Epithelial cell of esophagus (primary cell): Measurements from ENCODE around the gene ATG5.

Experiments
- DNase-seq: peaks from one replicate; pipeline ENCODE4 v3.0.0; 2010; ENCODE audit warnings: low read depth
- H3K4me3 ChIP-seq: 2 replicates; pipeline ENCODE4 v1.5.1; 2011; ENCODE audit warnings: mild to moderate bottlenecking, low read length, control low read depth
- TF ChIP-seq, protein P1 (sequence below): IDR thresholded peaks from 2 replicates; pipeline ENCODE4 v1.5.1; 2011; ENCODE audit warnings: low read depth, mild to moderate bottlenecking, low read length, control low read depth, inconsistent platforms; ENCODE audit not compliant: insufficient read depth; ENCODE audit errors: missing control alignments

Gene ATG5

DNA sequence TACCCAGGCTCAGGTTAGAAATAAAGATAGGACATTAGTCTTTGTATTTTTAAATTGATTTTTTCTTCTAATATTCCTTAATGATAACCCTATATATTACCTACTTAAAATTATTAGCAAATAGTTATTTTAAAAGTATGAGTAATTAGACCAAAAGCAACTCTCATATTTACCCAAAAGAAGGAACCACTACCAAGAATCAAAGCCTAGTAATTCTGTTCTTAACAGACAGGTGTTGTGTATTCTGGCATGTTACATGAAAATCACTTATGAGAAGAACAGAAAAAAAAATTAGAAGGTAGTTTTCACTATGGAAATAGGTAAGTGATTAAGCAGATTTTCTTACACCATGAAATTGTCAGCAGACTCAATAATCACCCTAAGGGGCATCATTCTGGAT is 105.1 kb downstream of the ATG5 start:
- TF ChIP-seq, protein P1, sequence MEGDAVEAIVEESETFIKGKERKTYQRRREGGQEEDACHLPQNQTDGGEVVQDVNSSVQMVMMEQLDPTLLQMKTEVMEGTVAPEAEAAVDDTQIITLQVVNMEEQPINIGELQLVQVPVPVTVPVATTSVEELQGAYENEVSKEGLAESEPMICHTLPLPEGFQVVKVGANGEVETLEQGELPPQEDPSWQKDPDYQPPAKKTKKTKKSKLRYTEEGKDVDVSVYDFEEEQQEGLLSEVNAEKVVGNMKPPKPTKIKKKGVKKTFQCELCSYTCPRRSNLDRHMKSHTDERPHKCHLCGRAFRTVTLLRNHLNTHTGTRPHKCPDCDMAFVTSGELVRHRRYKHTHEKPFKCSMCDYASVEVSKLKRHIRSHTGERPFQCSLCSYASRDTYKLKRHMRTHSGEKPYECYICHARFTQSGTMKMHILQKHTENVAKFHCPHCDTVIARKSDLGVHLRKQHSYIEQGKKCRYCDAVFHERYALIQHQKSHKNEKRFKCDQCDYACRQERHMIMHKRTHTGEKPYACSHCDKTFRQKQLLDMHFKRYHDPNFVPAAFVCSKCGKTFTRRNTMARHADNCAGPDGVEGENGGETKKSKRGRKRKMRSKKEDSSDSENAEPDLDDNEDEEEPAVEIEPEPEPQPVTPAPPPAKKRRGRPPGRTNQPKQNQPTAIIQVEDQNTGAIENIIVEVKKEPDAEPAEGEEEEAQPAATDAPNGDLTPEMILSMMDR: no peak
- no peak for DNase-seq
- no peak overlapping the region for H3K4me3 ChIP-seq

DNA sequence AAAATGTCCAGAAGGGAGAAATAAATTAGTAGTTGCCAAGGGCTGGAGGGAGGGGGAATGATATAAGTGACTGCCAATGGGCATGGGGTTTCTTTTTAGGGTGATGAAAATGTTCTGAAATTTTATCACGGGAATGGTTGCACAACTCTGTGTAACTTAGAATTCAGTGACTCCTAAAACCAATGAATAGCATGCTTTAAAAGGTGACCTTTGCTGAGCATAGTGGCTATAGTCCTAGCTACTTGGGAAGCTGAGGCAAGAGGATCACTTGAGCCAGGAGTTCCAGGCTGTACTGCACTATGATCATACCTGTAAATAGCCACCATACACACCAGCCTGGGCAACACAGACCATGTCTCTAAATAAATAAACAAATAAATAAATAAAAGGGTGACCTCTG is 109.0 kb downstream of the ATG5 start:
- TF ChIP-seq, protein P1: no peak
- H3K4me3 ChIP-seq: no peak overlapping the region
- no peak for DNase-seq

DNA sequence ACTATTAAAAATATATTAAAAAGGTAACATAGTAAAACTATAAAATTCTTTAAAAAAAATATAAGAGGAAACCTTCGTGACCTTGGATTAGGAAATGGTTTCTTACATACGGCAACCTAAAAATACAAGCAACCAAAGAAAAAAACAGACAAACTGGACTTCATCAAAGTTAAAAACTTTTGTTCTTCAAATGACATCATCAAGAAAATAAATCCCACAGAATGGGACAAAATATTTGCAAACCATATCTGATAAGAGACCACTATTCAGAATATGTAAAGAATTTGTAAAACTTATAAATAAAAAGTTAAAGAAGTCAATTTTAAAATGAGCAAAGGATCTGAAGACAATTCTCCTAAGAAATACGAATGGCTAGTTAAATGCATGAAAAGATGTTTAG is 110.0 kb downstream of the ATG5 start:
- no peak overlapping the region for H3K4me3 ChIP-seq
- no peak for DNase-seq
- TF ChIP-seq, protein P1: no peak

DNA sequence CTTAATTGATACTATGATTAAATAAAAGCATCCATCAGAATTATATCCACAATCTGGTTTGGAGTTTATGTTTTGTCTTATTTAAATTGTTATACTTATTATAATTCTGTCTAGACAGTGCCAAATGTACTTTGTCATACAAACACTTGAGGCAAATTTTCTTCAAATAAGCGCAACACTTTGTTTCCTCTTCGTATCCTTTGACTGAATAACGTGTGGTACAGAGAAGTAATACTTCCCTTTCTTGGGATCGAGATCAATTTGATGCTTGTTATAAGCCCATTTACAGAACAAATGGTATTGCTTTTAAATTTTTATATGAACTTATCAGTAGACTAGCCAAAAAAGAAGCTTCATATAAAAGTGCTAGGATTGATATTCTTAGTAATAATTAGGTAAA is 111.0 kb downstream of the ATG5 start:
- DNase-seq: no peak
- no peak overlapping the region for H3K4me3 ChIP-seq
- TF ChIP-seq, protein P1: no peak

DNA sequence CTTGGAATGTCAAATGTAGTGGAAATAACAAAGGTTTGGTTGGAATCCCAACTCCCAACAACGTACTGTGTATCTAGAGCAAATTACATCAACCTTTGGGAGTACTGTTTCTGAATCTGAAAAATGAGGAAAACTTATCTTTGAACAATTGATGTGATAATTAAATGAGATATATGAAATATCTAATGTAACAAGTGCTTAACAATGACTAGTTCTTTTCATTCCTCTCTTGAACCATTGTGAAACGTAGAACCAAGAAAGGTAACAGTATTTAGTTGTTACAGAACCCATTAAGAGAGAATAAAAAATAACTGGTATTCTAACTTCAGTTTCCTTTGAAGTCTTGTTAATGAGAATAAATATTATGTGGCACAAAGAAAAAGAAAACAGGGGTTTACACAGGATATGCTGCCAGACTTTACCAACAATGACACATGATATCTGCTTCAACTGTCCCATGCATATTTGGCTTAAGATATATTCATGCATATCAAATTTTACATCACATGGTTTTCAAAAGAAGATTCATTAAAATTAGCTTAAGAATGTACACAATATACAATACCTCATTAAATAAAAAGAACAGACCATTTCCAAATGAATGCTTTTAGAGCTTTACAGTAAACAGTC is 111.8 kb downstream of the ATG5 start:
- DNase-seq: no peak
- TF ChIP-seq, protein P1: no peak
- no peak overlapping the region for H3K4me3 ChIP-seq

DNA sequence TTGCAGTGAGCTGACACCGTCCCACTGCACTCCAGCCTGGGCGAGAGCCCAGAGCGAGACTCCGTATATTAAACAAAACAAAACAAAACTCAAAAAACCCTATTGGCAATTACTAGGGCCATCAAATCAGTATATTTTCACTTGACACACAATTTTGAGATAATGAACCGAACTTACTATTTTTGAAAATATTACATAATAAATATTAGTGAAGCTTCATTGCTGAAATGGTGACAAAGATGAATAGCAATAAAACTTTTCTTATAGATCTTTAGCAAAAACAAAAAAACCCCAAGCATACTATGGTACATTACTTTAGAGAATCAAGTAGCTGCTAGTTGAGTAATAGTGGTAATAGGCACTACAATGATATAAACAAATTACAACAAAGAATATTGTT is 113.0 kb downstream of the ATG5 start:
- TF ChIP-seq, protein P1: no peak
- H3K4me3 ChIP-seq: no peak overlapping the region
- DNase-seq: no peak

DNA sequence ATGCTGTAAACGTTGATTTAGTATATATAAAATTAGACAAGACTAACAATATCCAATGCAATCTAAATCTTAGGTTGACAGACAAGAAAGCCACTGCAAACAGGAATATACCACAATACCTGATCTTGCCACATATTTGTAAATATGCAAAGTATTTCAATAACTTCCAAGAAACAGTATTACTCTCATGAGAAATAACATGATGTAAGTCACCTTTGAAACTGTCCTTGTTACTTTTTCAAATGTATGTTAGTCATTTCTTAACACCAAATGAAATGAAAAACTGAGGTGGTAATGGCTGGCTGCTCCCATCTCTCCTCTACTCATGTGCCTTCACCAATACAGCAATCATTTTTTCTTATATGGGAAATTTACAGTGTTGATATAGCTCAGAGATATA is 118.7 kb downstream of the ATG5 start:
- TF ChIP-seq, protein P1: no peak

More for the DNA sequence above, 118.7 kb downstream of the ATG5 start:
- no peak for DNase-seq
- H3K4me3 ChIP-seq: no peak overlapping the region
